Suprapubic skin (tissue), 4 donors: ENCODE results near the gene NLRC4. TPM values are rescaled to one million over a fixed set of nuclear protein-coding genes. Genes with fewer than 3 reads are reported as not detected.
"Not testable (repeated sequence)": the region's sequence is repeated elsewhere in the genome, so short reads cannot be mapped to it uniquely, and the experiment has no call there.

Source experiments
- DNase-seq, 2 donors: peaks; one replicate each; pipeline ENCODE4 v3.0.0-alpha.2; 2019; ENCODE audit warnings: low spot score in 2 of 2
- H3K27ac ChIP-seq: fragments of 200-600 bp; sonication (generic); one replicate; pipeline ENCODE4 v1.5.1; 2019
- H3K27me3 ChIP-seq: fragments of 200-600 bp; sonication (generic); one replicate; pipeline ENCODE4 v1.5.1; 2019
- H3K36me3 ChIP-seq: fragments of 200-600 bp; sonication (generic); one replicate; pipeline ENCODE4 v1.5.1; 2019
- H3K4me1 ChIP-seq: fragments of 200-600 bp; sonication (generic); one replicate; pipeline ENCODE4 v1.5.1; 2019
- H3K4me3 ChIP-seq: fragments of 200-600 bp; sonication (generic); one replicate; pipeline ENCODE4 v1.5.1; 2019; ENCODE audit warnings: mild to moderate bottlenecking
- H3K9me3 ChIP-seq: fragments of 200-600 bp; sonication (generic); one replicate; pipeline ENCODE4 v1.5.1; 2019
- CTCF ChIP-seq, 2 donors: fragments of 200-600 bp in 1 of 2; fragments of 450-650 bp in 1 of 2; sonication (generic) in 1 of 2; IDR thresholded peaks; one replicate each; pipeline ENCODE4 v1.5.1; 2016 to 2019; ENCODE audit warnings: antibody characterized with exemption in 2 of 2, mild to moderate bottlenecking in 1 of 2, moderate library complexity in 1 of 2
- EP300 ChIP-seq: sonication (generic); formaldehyde crosslinking; IDR thresholded peaks from one replicate; pipeline ENCODE4 v1.6.1; 2017; ENCODE audit warnings: antibody characterized with exemption
- POLR2A ChIP-seq, 2 donors: fragments of 450-650 bp; IDR thresholded peaks; one replicate each; pipeline ENCODE4 v1.6.1; 2017; ENCODE audit warnings: antibody characterized with exemption in 2 of 2, mild to moderate bottlenecking in 2 of 2, moderate library complexity in 2 of 2
- POLR2AphosphoS5 ChIP-seq, 3 donors: sonication (generic); formaldehyde crosslinking; IDR thresholded peaks; one replicate each; pipeline ENCODE4 v1.6.1; 2017; ENCODE audit warnings: antibody characterized with exemption in 3 of 3
- WGBS: methylation state at CpG from one replicate; pipeline ENCODE4 v1.1.5; 2018; 5-methylcytosine and 5-hydroxymethylcytosine counted together
- total RNA-seq, 4 donors: library from RNA; depleted of rRNA; stranded (reverse); fragments of >200 nt; gene quantifications; one replicate each; pipeline ENCODE4 v1.1.0, GENCODE V29; 2016

The NLRC4 gene
- total RNA-seq, 4 donors from 2014 or later = 0.17 to 0.19 TPM; not detected in 2

GRCh38 chr2:32228181-32228580 lies 36.5 kb downstream of the NLRC4 start:
- Histone ChIP-seq H3K4me3 (no peak overlapping the region), H3K36me3 (peaks cover 10% of the 10 kb centered on the region), H3K27me3 (no peaks in the 10 kb centered on the region), H3K4me1 (no peaks in the 10 kb centered on the region), H3K27ac (no peak overlapping the region), H3K9me3 (no peaks in the 10 kb centered on the region)
- DNase-seq = no peak
- WGBS = 89% methylated on average over 2 of the region's 2 CpGs
- TF ChIP-seq POLR2AphosphoS5 (IDR thresholded peaks at IDR 0.05) (no peak), POLR2A (IDR thresholded peaks at IDR 0.05) (no peak), CTCF (IDR thresholded peaks at IDR 0.05) (no peak), EP300 (no peak)

GRCh38 chr2:32227492-32227891 lies 37.2 kb downstream of the NLRC4 start:
- Histone ChIP-seq H3K27ac (no peak overlapping the region), H3K27me3 (no peaks in the 10 kb centered on the region), H3K4me3 (no peak overlapping the region), H3K36me3 (peaks cover 17% of the 10 kb centered on the region), H3K9me3 (no peaks in the 10 kb centered on the region), H3K4me1 (no peaks in the 10 kb centered on the region)
- TF ChIP-seq POLR2AphosphoS5 (IDR thresholded peaks at IDR 0.05) = no peak
- TF ChIP-seq CTCF (IDR thresholded peaks at IDR 0.05) = no peak
- TF ChIP-seq POLR2A (IDR thresholded peaks at IDR 0.05) = no peak
- TF ChIP-seq EP300 = no peak
- DNase-seq = no peak

GRCh38 chr2:32222966-32223365 lies 41.7 kb downstream of the NLRC4 start:
- no peaks in the 10 kb centered on the region for H3K27me3 ChIP-seq
- 98% methylated on average over 2 of the region's 2 CpGs for WGBS
- H3K4me1 ChIP-seq = no peaks in the 10 kb centered on the region
- no peaks in the 10 kb centered on the region for H3K9me3 ChIP-seq
- DNase-seq = no peak
- H3K36me3 ChIP-seq = peaks cover 40% of the 10 kb centered on the region
- H3K4me3 ChIP-seq = no peak overlapping the region
- H3K27ac ChIP-seq = no peak overlapping the region
- TF ChIP-seq CTCF (IDR thresholded peaks at IDR 0.05) (no peak), POLR2AphosphoS5 (IDR thresholded peaks at IDR 0.05) (no peak), POLR2A (IDR thresholded peaks at IDR 0.05) (no peak), EP300 (no peak)

- Histone ChIP-seq H3K4me1 (no peaks in the 10 kb centered on the region), H3K36me3 (peaks cover 39% of the 10 kb centered on the region), H3K9me3 (no peaks in the 10 kb centered on the region), H3K4me3 (no peak overlapping the region), H3K27ac (no peak overlapping the region), H3K27me3 (no peaks in the 10 kb centered on the region)
- no peak for DNase-seq
- TF ChIP-seq POLR2AphosphoS5 (IDR thresholded peaks at IDR 0.05) (no peak), EP300 (no peak), CTCF (IDR thresholded peaks at IDR 0.05) (no peak), POLR2A (IDR thresholded peaks at IDR 0.05) (no peak)
Observed at GRCh38 chr2:32220445-32220844, 44.2 kb downstream of the NLRC4 start.

GRCh38 chr2:32212295-32212694 lies 52.4 kb downstream of the NLRC4 start:
- 90% methylated on average over 4 of the region's 4 CpGs for WGBS
- no peak for TF ChIP-seq EP300
- no peak for TF ChIP-seq POLR2A (IDR thresholded peaks at IDR 0.05)
- no peak for DNase-seq
- Histone ChIP-seq H3K4me3 (no peak overlapping the region), H3K36me3 (peaks cover 32% of the 10 kb centered on the region), H3K9me3 (no peaks in the 10 kb centered on the region), H3K27me3 (no peaks in the 10 kb centered on the region), H3K27ac (no peak overlapping the region), H3K4me1 (no peaks in the 10 kb centered on the region)

GRCh38 chr2:32210767-32211408 lies 53.8 kb downstream of the NLRC4 start:
- peaks cover 34% of the 10 kb centered on the region for H3K36me3 ChIP-seq
- H3K4me1 ChIP-seq = no peaks in the 10 kb centered on the region
- no peaks in the 10 kb centered on the region for H3K9me3 ChIP-seq
- H3K27ac ChIP-seq = no peak overlapping the region
- DNase-seq = no peak
- no peak for TF ChIP-seq POLR2AphosphoS5 (IDR thresholded peaks at IDR 0.05)
- no peak for TF ChIP-seq EP300
- TF ChIP-seq POLR2A (IDR thresholded peaks at IDR 0.05) = no peak
- TF ChIP-seq CTCF (IDR thresholded peaks at IDR 0.05) = no peak
- no peaks in the 10 kb centered on the region for H3K27me3 ChIP-seq
- 89% methylated on average over 7 of the region's 7 CpGs for WGBS
- no peak overlapping the region for H3K4me3 ChIP-seq

GRCh38 chr2:32203428-32203827 lies 61.3 kb downstream of the NLRC4 start:
- not testable (repeated sequence) for H3K27me3 ChIP-seq, H3K9me3 ChIP-seq, DNase-seq, H3K27ac ChIP-seq, H3K4me1 ChIP-seq, H3K4me3 ChIP-seq
- peaks cover 32% of the 10 kb centered on the region for H3K36me3 ChIP-seq
- WGBS = 86% methylated on average over 3 of the region's 3 CpGs
